Ishikawa (cell line): Measurements from ENCODE around the gene CENATAC.

Source experiments
- CEBPB ChIP-seq: IDR thresholded peaks from 2 replicates; pipeline ENCODE4 v1.6.1; 2012
- CREB1 ChIP-seq: IDR thresholded peaks from 2 replicates; pipeline ENCODE4 v1.6.1; 2012; ENCODE audit warnings: low read depth
- EGR1 ChIP-seq: IDR thresholded peaks from 2 replicates; pipeline ENCODE4 v1.6.1; 2012
- EP300 ChIP-seq: IDR thresholded peaks from 2 replicates; pipeline ENCODE4 v1.6.1; 2012; ENCODE audit warnings: borderline replicate concordance
- FOXM1 ChIP-seq: IDR thresholded peaks from 2 replicates; pipeline ENCODE4 v1.6.1; 2012; ENCODE audit warnings: low read depth, borderline replicate concordance
- MAX ChIP-seq: IDR thresholded peaks from 2 replicates; pipeline ENCODE4 v1.6.1; 2012
- NFIC ChIP-seq: IDR thresholded peaks from 2 replicates; pipeline ENCODE4 v1.6.1; 2012
- RAD21 ChIP-seq: IDR thresholded peaks from 2 replicates; pipeline ENCODE4 v1.6.1; 2012; ENCODE audit warnings: low read depth
- REST ChIP-seq: IDR thresholded peaks from 2 replicates; pipeline ENCODE4 v1.6.1; 2012; ENCODE audit warnings: low read depth, mild to moderate bottlenecking
- TAF1 ChIP-seq: IDR thresholded peaks from 2 replicates; pipeline ENCODE4 v1.6.1; 2012; ENCODE audit warnings: low read depth, mild to moderate bottlenecking
- TCF12 ChIP-seq: IDR thresholded peaks from 2 replicates; pipeline ENCODE4 v1.6.1; 2012; ENCODE audit warnings: low read depth
- TEAD4 ChIP-seq: IDR thresholded peaks from 2 replicates; pipeline ENCODE4 v1.6.1; 2012
- USF1 ChIP-seq: IDR thresholded peaks from 2 replicates; pipeline ENCODE4 v1.6.1; 2012
- YY1 ChIP-seq: IDR thresholded peaks from 2 replicates; pipeline ENCODE4 v1.6.1; 2012; ENCODE audit warnings: low read depth
- ZBTB7A ChIP-seq: IDR thresholded peaks from 2 replicates; pipeline ENCODE4 v1.6.1; 2012; ENCODE audit warnings: low read depth

Gene CENATAC

DNA sequence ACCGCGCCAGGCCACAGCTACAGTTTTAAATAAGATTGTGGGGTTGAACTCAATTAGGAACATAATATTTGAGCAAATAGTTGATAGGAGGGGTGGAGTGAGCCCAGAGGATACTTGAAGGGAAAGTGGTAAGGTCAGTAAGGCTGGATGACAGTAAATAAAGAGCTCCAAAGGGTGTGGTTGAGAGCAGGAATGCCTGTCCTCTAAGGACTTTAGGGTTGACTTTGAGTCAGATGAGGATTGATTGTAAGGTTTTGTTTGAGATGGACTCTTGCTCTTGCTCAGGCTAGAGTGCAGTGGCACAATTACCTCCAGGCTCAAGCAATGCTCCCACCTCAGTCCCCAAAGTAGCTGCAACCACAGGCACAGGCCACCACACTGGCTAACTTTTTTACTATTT, 24.0 kb upstream of the CENATAC start:
- TF ChIP-seq REST (no peak), EP300 (no peak), ZBTB7A (no peak), FOXM1 (no peak), CEBPB (no peak), MAX (no peak)

- TF ChIP-seq USF1, result no peak
- no peak for TF ChIP-seq EGR1
- no peak for TF ChIP-seq FOXM1
- no peak for TF ChIP-seq REST
- TF ChIP-seq NFIC, result peak; percentile 60; the same call in 1 of the 2 replicates
Observed at GRCh38 chr11:118975771-118976709, 21.9 kb upstream of the CENATAC start.

- TF ChIP-seq TAF1, result no peak
- no peak for TF ChIP-seq RAD21
- no peak for TF ChIP-seq TCF12
- no peak for TF ChIP-seq EGR1
- TF ChIP-seq USF1, result no peak
- TF ChIP-seq YY1, result no peak
- TF ChIP-seq NFIC, result no peak
- TF ChIP-seq MAX, result no peak
- no peak for TF ChIP-seq EP300
- no peak for TF ChIP-seq CREB1
- TF ChIP-seq FOXM1, result no peak
- TF ChIP-seq CEBPB, result no peak
- no peak for TF ChIP-seq REST
- no peak for TF ChIP-seq TEAD4
Observed at GRCh38 chr11:118979434-118979833, 18.5 kb upstream of the CENATAC start.

DNA sequence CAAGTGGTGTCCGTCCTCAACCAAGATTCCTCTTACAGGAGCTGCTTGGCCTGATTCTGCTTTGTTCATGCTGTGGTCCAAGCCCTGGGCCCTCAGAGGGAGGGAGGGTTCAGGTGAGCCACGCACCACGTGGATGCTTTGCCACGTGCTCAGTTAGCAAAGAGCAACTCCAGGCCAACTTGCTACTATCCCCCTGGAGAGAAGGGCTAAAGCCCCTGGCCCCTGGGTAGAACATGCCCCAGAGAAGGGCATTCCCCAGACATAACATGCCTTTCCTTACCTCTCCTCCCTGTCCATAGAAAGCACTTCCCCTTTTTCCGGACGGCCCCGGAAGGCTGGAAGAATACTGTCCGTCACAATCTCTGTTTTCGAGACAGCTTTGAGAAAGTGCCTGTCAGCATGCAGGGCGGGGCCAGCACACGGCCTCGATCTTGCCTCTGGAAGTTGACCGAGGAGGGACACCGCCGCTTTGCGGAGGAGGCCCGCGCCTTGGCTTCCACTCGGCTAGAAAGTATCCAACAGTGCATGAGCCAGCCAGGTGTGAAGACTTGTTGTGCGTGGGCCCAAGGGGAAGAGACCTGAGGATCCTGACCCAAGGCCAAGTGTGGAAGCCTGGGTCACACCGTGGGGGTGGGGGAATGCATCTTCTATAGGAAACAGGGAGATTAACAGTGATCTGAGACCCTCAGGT, 17.6 kb upstream of the CENATAC start:
- no peak for TF ChIP-seq REST
